NK-92 treated with Interleukin-12 subunit alpha and Interleukin-12 subunit beta, amount 100 ng/mL, for 24 hours (cell line): ENCODE measurements around the gene DNAJA2.
"Not testable (repeated sequence)": the region's sequence is repeated elsewhere in the genome, so short reads cannot be mapped to it uniquely, and the experiment has no call there.

ENCODE experiments used
- DNase-seq: peaks from one replicate; lab custom pipeline; 2025; lab: John Stamatoyannopoulos, UW

Gene DNAJA2

GRCh38 chr16:46973207-46973995, at the start of gene DNAJA2:
TSS of gene DNAJA2 (minus strand) at chr16:46973674. CDS start at chr16:46973572, 102 bp downstream.
- peak; percentile 69 for DNase-seq

GRCh38 chr16:47019568-47019967, 46.1 kb upstream of the DNAJA2 start:
- DNase-seq: no peak

- DNase-seq: peak; percentile 30
These were observed 44.9 kb upstream of the DNAJA2 start for GRCh38 chr16:47018223-47018891.

- no peak for DNase-seq
These were observed 44.2 kb upstream of the DNAJA2 start for GRCh38 chr16:47017636-47018035.

GRCh38 chr16:47016700-47017133, 43.2 kb upstream of the DNAJA2 start:
- peak; percentile 33 for DNase-seq

GRCh38 chr16:47013910-47014309, 40.4 kb upstream of the DNAJA2 start:
- no peak for DNase-seq

- DNase-seq: no peak
These were observed 39.7 kb upstream of the DNAJA2 start for GRCh38 chr16:47013172-47013571.

GRCh38 chr16:47010812-47011211, 37.3 kb upstream of the DNAJA2 start:
- not testable (repeated sequence) for DNase-seq

GRCh38 chr16:47008612-47009011, 35.1 kb upstream of the DNAJA2 start:
- no peak for DNase-seq

GRCh38 chr16:47008174-47008573, 34.7 kb upstream of the DNAJA2 start:
- no peak for DNase-seq

- DNase-seq: no peak
These were observed 31.2 kb upstream of the DNAJA2 start for GRCh38 chr16:47004652-47005051.

GRCh38 chr16:47000066-47000465, 26.6 kb upstream of the DNAJA2 start:
- DNase-seq: not testable (repeated sequence)

- no peak for DNase-seq
These were observed 24.4 kb upstream of the DNAJA2 start for GRCh38 chr16:46997844-46998243.

- no peak for DNase-seq
These were observed 23.5 kb upstream of the DNAJA2 start for GRCh38 chr16:46996952-46997458.

GRCh38 chr16:46996391-46996790, 22.9 kb upstream of the DNAJA2 start:
- no peak for DNase-seq

- DNase-seq: no peak
These were observed 18.5 kb upstream of the DNAJA2 start for GRCh38 chr16:46991729-46992704.

GRCh38 chr16:46986896-46987295, 13.4 kb upstream of the DNAJA2 start:
- no peak for DNase-seq

GRCh38 chr16:46986438-46986837, 13.0 kb upstream of the DNAJA2 start:
- no peak for DNase-seq

GRCh38 chr16:46982335-46982734, 8.9 kb upstream of the DNAJA2 start:
- no peak for DNase-seq

- DNase-seq: no peak
These were observed 7.5 kb upstream of the DNAJA2 start for GRCh38 chr16:46980926-46981325.

GRCh38 chr16:46976550-46976949, 3.1 kb upstream of the DNAJA2 start:
- DNase-seq: no peak

- DNase-seq: no peak
These were observed 2.5 kb upstream of the DNAJA2 start for GRCh38 chr16:46975908-46976470.
